Fibroblast of villous mesenchyme (primary cell): ENCODE results near the gene DNAH11. TPM values are rescaled to one million over a fixed set of nuclear protein-coding genes. Genes with fewer than 3 reads are reported as not detected.
"Not testable (repeated sequence)": the region's sequence is repeated elsewhere in the genome, so short reads cannot be mapped to it uniquely, and the experiment has no call there.

ENCODE experiments used
- DNase-seq: peaks from one replicate; pipeline ENCODE4 v3.0.0-alpha.2; 2010; ENCODE audit warnings: low read depth
- H3K4me3 ChIP-seq: 2 replicates; pipeline ENCODE4 v1.5.1; 2011; ENCODE audit warnings: low read depth, mild to moderate bottlenecking, low read length
- total RNA-seq: library from RNA; depleted of rRNA; stranded (reverse); fragments of >200 nt; gene quantifications from 2 replicates; pipeline ENCODE4 v1.2.3, GENCODE V29; 2012
- TF ChIP-seq, protein P1 (sequence below): IDR thresholded peaks from 2 replicates; pipeline ENCODE4 v1.5.1; 2012; ENCODE audit warnings: low read depth, mild to moderate bottlenecking, low read length; ENCODE audit not compliant: insufficient read depth

Gene DNAH11
- total RNA-seq, 1 donor: under 0.01 TPM

DNA sequence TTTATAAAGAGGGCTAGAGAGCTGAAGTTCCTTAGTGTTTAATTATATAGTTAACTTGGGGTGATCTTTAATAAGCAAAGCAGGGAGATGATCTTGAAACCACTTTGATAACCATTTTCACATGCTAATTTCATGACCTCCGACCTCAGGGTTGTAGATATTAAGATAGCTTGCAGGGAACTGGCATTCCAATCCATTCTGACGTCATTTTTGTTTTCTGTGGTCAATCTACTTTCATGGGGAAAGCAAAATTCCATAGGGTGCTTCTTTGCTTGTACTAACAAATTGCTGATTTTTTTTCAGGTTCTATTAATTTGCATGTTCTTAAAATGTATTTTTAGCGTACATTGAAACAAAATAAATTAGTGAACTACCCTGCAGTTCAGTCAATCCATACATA lies 263.5 kb downstream of the DNAH11 start:
- H3K4me3 ChIP-seq: no peak overlapping the region
- peak; percentile 1 for DNase-seq
- TF ChIP-seq, protein P1, sequence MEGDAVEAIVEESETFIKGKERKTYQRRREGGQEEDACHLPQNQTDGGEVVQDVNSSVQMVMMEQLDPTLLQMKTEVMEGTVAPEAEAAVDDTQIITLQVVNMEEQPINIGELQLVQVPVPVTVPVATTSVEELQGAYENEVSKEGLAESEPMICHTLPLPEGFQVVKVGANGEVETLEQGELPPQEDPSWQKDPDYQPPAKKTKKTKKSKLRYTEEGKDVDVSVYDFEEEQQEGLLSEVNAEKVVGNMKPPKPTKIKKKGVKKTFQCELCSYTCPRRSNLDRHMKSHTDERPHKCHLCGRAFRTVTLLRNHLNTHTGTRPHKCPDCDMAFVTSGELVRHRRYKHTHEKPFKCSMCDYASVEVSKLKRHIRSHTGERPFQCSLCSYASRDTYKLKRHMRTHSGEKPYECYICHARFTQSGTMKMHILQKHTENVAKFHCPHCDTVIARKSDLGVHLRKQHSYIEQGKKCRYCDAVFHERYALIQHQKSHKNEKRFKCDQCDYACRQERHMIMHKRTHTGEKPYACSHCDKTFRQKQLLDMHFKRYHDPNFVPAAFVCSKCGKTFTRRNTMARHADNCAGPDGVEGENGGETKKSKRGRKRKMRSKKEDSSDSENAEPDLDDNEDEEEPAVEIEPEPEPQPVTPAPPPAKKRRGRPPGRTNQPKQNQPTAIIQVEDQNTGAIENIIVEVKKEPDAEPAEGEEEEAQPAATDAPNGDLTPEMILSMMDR: no peak

DNA sequence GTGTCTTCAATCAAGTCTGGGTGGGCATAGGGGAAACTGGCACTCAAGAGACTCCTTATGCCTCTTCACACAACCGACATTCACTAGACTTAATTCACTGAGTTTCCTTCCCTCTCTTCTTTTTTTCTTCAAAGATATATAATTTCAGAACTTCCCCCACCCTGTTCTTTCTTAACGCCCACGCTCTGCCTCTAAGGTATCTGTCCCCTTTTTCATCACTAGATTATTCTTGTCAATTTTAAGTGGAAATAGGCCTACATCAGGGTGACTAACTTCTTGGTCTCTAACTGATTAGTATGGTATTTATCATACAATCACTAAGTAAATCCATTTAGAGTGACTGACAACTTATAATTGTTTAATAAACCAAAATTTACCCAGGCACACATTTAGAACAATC lies 276.2 kb downstream of the DNAH11 start:
- no peak for DNase-seq
- TF ChIP-seq, protein P1: no peak
- no peak overlapping the region for H3K4me3 ChIP-seq

DNA sequence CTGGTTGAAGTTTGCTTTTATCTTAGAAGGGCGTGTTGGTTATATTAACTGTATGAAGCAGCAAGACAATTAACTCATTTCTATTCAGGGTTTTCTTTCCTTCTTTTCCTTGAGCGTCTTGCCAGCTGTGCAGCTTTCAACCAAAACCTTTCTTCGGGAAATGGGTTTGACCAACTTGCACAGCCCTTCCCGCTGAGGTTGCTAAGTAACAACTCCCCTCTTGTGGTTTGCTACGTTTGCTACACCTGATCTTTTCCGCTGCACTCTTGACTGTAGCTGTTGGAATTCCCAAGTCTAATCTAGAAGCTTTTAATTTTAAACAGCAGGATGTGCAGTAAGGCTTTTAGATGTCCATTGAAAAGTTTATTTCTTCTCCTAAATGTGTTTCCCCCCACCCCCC lies 286.0 kb downstream of the DNAH11 start:
- TF ChIP-seq, protein P1: no peak
- no peak overlapping the region for H3K4me3 ChIP-seq
- DNase-seq: no peak

DNA sequence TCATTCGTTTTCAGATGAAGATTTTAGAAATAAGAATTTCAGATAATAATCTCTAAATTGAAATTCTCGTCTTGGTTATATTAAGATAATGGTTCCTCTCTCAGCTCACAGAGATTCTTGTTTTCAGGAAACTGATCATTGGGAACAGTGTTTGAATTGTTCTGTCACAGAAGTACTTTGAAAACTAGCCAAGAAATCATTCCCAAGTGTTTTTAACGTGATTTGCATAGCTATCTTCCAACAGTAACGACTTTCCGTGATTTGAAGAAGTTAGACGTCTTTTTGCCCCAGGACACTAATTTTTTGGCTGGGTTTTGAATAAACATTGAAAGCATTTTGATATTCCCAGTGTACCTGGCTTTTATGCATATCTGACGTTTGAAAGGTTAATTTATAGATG lies 286.9 kb downstream of the DNAH11 start:
- TF ChIP-seq, protein P1: no peak
- DNase-seq: no peak
- no peak overlapping the region for H3K4me3 ChIP-seq

DNA sequence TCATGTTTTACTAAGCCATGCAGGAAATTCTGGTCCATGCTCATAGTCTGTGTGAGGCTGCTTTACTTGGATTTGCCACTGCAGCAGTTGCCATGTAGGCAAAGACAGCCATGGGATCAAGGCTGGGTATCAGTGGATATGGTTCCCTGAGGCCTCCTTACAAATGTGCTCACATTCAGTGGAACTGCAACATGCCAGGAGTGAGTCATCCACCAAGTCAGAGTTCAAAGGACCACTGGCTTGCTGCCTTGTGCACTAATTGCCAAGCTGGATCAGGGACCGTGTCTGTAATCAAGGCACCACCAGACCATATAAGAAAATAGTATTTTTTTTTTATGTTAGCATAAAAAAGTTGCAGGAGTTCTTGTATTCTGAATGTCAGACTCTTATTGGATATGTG lies 301.9 kb downstream of the DNAH11 start:
- TF ChIP-seq, protein P1: no peak
- DNase-seq: no peak
- no peak overlapping the region for H3K4me3 ChIP-seq

DNA sequence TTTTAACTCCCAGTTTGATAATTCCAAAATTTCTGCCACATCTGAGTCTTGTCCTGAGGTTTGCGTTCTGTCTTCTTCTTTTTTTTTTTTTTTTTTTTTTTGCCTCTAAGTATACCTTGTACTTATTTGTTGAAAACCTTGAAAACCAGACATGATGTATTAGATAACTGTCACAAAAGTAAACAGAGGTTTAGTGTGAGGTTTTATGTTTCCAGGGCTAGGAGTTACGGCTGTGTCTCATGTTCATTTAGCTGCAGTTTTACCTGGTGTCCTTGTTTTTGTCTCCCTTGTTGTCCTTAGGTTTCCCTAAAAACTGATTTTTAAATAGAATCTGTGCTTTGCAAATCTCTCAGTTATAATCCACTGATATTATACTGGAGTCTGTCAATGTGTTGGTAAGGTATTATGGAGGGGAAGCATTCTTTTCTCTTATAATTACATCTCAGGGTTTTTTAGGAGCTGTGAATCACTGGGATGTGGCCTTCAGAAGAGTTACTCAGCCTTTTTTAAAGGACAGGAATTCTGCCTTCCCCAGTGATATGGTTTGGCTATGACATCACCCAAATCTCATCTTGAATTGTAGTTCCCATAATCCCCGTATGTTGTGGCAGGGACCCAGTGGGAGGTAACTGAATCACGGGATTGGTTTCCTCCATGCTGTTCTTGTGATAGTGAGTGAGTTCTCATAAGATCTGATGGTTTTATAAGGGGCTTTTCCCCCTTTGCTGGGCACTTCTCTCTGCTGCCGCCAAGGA lies 307.9 kb downstream of the DNAH11 start:
- H3K4me3 ChIP-seq: no peak overlapping the region
- TF ChIP-seq, protein P1: no peak
- DNase-seq: no peak

DNA sequence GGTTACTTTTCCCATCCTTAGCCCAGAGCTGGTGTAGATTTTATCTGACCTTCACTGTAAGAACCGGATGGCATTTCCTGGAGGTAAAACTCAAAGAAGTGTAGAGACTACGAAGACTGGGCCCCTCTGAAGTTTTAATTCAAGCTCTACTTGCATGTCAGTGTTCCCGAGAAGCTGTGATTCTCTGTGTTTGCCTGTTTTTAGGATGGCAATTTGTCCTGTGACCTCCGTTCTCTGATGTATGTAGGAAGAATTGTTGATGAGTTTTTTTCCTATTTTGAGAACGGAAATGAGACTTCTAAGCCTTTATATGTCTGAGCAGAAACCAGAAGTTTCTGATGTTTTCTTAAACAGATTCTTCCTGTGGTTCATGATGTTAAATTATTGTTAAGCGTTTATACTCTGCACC lies 308.7 kb downstream of the DNAH11 start:
- no peak overlapping the region for H3K4me3 ChIP-seq
- no peak for DNase-seq
- TF ChIP-seq, protein P1: no peak

DNA sequence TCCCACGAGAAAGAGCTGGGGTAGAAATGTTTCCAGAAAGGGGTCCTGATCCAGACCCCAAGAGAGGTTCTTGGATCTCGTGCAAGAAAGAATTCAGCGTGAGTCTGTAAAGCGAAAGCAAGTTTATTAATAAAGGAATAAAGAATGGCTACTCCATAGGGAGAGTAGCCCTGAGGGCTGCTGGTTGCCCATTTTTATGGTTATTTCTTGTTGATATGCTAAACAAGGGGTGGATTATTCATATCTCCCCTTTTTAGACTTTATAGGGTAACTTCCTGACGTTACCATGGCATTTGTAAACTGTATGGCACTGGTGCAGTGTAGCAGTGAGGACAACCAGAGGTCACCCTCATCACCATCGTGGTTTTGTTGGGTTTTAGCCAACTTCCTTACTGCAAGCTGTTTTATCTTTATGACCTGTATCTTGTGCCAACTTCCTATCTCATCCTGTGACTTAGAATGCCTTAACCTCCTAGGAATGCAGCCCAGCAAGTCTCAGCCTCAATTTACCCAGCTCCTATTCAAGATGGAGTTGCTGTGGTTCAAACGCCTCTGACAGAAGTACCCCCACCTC lies 322.9 kb downstream of the DNAH11 start:
- DNase-seq: peak; percentile 32
- not testable (repeated sequence) for H3K4me3 ChIP-seq
